GM19395 (cell line): ENCODE data around the gene RCE1.

ENCODE experiments used
- ATAC-seq: cut with Tn5 transposase; IDR thresholded peaks from one replicate; pipeline ENCODE4 v1.9.1; 2021; ENCODE audit warnings: mild to moderate bottlenecking, moderate library complexity; ENCODE audit not compliant: unreplicated experiment

RCE1 gene

GRCh38 chr11:66844496-66845142 is 1.4 kb downstream of the RCE1 start:
- no peak for ATAC-seq

GRCh38 chr11:66845143-66845875 is 2.1 kb downstream of the RCE1 start:
- ATAC-seq = no peak

- ATAC-seq = no peak
Observed at GRCh38 chr11:66845876-66846212, 2.6 kb downstream of the RCE1 start.

- ATAC-seq = no peak
Observed at GRCh38 chr11:66846671-66847091, 3.4 kb downstream of the RCE1 start.

- ATAC-seq = no peak
Observed at GRCh38 chr11:66847461-66848232, 4.4 kb downstream of the RCE1 start.

GRCh38 chr11:66848671-66849500 is 5.6 kb downstream of the RCE1 start:
- no peak for ATAC-seq

GRCh38 chr11:66849501-66850234 is 6.4 kb downstream of the RCE1 start:
- no peak for ATAC-seq

- ATAC-seq = no peak
Observed at GRCh38 chr11:66850235-66850587, 7.0 kb downstream of the RCE1 start.

GRCh38 chr11:66850588-66851238 is 7.5 kb downstream of the RCE1 start:
- ATAC-seq = no peak

GRCh38 chr11:66851239-66851596 is 8.0 kb downstream of the RCE1 start:
- ATAC-seq = no peak

GRCh38 chr11:66851698-66852465 is 8.6 kb downstream of the RCE1 start:
- ATAC-seq = no peak

- no peak for ATAC-seq
Observed at GRCh38 chr11:66852466-66853241, 9.4 kb downstream of the RCE1 start.

- no peak for ATAC-seq
Observed at GRCh38 chr11:66853242-66854229, 10.3 kb downstream of the RCE1 start.

GRCh38 chr11:66854231-66854661 is 11.0 kb downstream of the RCE1 start:
- ATAC-seq = no peak

GRCh38 chr11:66854729-66855211 is 11.5 kb downstream of the RCE1 start:
- ATAC-seq = no peak

GRCh38 chr11:66855574-66856495 is 12.6 kb downstream of the RCE1 start:
- peak; percentile 51 for ATAC-seq
